Activated naive CD4-positive, alpha-beta T cell treated with anti-CD3 and anti-CD28 coated beads for 36 hours (primary cell): ENCODE results near the gene MLLT10. TPM values are rescaled to one million over a fixed set of nuclear protein-coding genes. Genes with fewer than 3 reads are reported as not detected.
"Not testable (repeated sequence)": the region's sequence is repeated elsewhere in the genome, so short reads cannot be mapped to it uniquely, and the experiment has no call there.

Experiments used
- CTCF ChIA-PET: fragments of 350-600 bp; sonication (Branson Sonifier 250); formaldehyde crosslinking; loops from one replicate; lab custom pipeline; 2021; ENCODE audit warnings: antibody characterized with exemption; lab: Charles Lee
- DNase-seq: peaks from one replicate; pipeline ENCODE4 v3.0.0-alpha.2; 2020
- H3K27ac Mint-ChIP-seq: one replicate; pipeline ENCODE4 v1.8.0; 2021; ENCODE audit warnings: mild to moderate bottlenecking, mixed read lengths
- H3K27me3 Mint-ChIP-seq: one replicate; pipeline ENCODE4 v1.8.0; 2021; ENCODE audit warnings: low read depth, mixed read lengths
- H3K36me3 Mint-ChIP-seq: one replicate; pipeline ENCODE4 v1.8.0; 2021; ENCODE audit warnings: low read depth, mixed read lengths
- H3K4me1 Mint-ChIP-seq: one replicate; pipeline ENCODE4 v1.8.0; 2021; ENCODE audit warnings: low read depth, mixed read lengths
- H3K4me3 Mint-ChIP-seq: one replicate; pipeline ENCODE4 v1.8.0; 2021; ENCODE audit warnings: mild to moderate bottlenecking, moderate library complexity, mixed read lengths
- H3K9me3 Mint-ChIP-seq: one replicate; pipeline ENCODE4 v1.8.0; 2021; ENCODE audit warnings: mixed read lengths
- intact Hi-C: fragments of 100-400 bp; cut with micrococcal nuclease; formaldehyde crosslinking; loops from one replicate; pipeline ENCODE4 v1.15.1; 2023
- total RNA-seq, 2 experiments: library from RNA; stranded (reverse); gene quantifications; one replicate each; pipeline ENCODE4 v1.2.3, GENCODE V29; 2021

The MLLT10 gene
- total RNA-seq, 2 experiments from 2014 or later = 23.0 to 23.7 TPM

DNA sequence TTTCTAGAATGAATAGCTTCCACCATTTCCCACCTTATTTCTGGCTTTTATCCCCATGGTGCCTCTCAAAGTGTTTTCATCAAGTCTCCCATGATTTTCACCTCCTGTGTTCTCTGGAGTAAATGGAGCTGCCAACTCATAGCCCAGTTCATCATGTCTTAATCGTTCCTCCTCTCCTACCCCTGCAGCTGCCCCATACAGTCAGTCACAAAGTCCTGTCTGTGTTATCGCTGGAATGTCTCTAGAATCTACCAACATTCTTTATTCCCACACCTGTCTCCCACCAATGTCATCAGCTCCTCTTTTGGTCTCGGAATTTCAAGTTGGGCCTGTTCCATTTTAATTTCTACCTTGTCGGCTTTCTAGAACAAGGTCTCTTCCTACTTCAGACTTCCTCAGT, 178.9 kb downstream of the MLLT10 start:
- no peaks in the 10 kb centered on the region for H3K9me3 Mint-ChIP-seq
- H3K27ac Mint-ChIP-seq = no peak overlapping the region
- peaks cover 10% of the 10 kb centered on the region for H3K4me1 Mint-ChIP-seq
- DNase-seq = no peak
- H3K27me3 Mint-ChIP-seq = no peaks in the 10 kb centered on the region
- H3K36me3 Mint-ChIP-seq = peaks cover 27% of the 10 kb centered on the region
- CTCF ChIA-PET = interaction anchor here (0.5 to 0.6 kb wide), 2 partner anchors 240 to 1815 kb away, joined by 3 to 4 read pairs; no protein-coding TSS in a partner anchor
- intact Hi-C loops = no loop called here
- no peak overlapping the region for H3K4me3 Mint-ChIP-seq

DNA sequence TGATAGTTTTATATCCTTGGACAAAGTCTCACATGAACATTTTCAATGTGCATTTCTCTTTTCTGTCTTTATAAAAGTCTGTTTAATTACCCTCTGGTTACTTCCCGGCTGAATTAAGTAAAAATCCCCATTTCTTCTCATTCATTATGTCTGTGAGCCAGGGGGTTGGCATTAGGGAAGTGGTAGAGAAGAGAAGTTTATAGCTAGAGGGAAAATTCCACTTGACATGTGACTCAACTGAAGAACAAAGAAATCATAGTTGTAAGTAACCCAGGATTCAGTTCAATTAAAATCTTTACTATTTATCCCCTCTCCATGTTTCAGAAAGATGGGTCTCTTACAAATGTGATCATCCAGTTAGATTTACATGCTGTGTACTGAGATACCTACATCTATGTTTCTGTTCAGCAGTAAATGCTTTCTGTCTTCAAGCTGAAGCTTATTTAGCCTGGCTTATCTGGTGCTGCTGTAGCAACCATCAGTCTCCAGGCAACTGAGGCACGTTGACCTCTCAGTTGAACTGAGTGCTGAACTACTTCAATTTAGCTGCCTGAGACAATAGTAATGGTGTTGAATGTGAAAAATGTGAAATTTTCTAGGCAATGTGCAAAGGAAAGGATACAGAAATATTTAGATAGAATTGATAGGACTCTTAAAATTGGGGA, 181.6 kb downstream of the MLLT10 start:
- intact Hi-C loops = no loop called here
- Mint-ChIP-seq H3K4me1 (peaks cover 14% of the 10 kb centered on the region), H3K36me3 (peaks cover 17% of the 10 kb centered on the region), H3K4me3 (no peak overlapping the region), H3K27me3 (no peaks in the 10 kb centered on the region), H3K9me3 (no peaks in the 10 kb centered on the region), H3K27ac (no peak overlapping the region)
- CTCF ChIA-PET = interaction anchor here (0.6 kb wide), 1 partner anchor 521 kb away, joined by 3 read pairs; no protein-coding TSS in a partner anchor
- DNase-seq = no peak

DNA sequence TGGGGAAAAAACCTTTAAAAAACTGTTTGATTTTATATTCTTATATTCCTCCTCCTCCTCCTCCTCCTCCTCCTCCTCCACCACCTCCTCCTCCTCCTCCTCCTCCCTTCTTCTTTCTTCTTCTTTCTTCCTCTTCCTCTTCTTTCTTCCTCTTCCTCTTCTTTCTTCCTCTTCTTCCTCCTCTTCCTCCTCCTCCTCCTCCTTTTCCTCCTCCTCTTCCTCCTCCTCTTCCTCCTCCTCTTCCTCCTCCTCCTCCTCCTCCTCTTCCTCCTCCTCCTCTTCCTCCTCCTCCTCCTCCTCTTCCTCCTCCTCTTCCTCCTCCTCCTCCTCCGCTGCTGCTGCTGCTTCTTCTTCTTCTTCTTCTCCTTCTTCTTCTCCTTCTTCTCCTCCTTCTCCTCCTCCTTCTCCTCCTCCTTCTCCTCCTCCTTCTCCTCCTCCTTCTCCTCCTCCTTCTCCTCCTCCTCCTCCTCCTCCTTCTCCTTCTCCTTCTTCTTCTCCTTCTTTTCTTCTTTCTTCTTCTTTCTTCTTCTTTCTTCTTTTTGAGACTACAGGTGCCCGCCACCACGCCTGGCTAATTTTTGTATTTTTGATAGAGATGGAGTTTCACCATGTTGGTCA, 183.5 kb downstream of the MLLT10 start:
- H3K9me3 Mint-ChIP-seq, H3K4me3 Mint-ChIP-seq, H3K27ac Mint-ChIP-seq, CTCF ChIA-PET, DNase-seq, intact Hi-C loops, H3K27me3 Mint-ChIP-seq: not testable (repeated sequence)
- Mint-ChIP-seq H3K36me3 (peaks cover 17% of the 10 kb centered on the region), H3K4me1 (peaks cover 12% of the 10 kb centered on the region)

DNA sequence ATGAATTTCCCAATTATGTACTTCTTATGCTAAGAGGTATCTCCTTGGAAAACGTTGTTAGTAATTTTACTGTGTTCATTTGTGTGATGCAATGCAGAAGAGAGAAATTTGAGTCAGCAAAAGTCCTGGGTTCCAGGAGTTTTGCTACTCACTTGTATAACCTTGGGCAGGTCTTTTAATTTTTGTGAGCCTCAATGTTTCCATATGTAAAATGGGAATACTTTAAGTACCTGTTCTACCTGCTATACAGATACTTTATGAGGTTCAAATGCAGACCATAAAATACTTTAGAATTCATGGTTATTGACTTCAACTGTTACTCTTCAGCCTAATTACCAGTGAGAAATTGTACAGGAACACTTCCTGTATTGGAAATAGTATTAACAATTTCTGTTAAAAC, 185.5 kb downstream of the MLLT10 start:
- Mint-ChIP-seq H3K27ac (no peak overlapping the region), H3K36me3 (peaks cover 12% of the 10 kb centered on the region), H3K4me3 (no peak overlapping the region), H3K4me1 (peaks cover 18% of the 10 kb centered on the region), H3K27me3 (no peaks in the 10 kb centered on the region), H3K9me3 (no peaks in the 10 kb centered on the region)
- DNase-seq = no peak
- intact Hi-C loops = no loop called here
- CTCF ChIA-PET = no interaction called here

DNA sequence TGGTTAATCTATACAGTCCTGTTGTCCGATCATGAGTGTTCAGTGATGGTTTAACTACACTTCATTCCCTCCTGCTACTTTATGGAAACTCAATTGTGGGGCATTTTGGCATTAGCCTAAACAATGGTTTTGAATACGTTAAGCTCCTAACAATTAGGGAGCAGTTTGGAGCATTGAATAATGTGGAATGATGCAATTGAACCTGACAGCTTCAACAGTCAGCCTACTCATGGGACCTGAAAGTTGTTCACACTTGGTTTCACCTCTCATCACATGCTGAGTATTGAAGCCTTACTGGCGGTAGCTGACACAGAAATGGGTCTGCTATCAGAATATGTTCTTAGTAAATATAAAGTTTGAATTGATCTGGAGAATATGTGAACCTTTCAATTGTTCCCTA, 186.1 kb downstream of the MLLT10 start:
- intact Hi-C loops = loop anchor here (10.0 kb wide), 1 partner anchor 505 kb away; no protein-coding TSS in a partner anchor
- Mint-ChIP-seq H3K27ac (no peak overlapping the region), H3K27me3 (no peaks in the 10 kb centered on the region), H3K9me3 (no peaks in the 10 kb centered on the region), H3K36me3 (peaks cover 8% of the 10 kb centered on the region), H3K4me1 (peaks cover 22% of the 10 kb centered on the region), H3K4me3 (no peak overlapping the region)
- CTCF ChIA-PET = interaction anchor here (0.5 to 0.6 kb wide), 2 partner anchors 113 to 1266 kb away, joined by 4 read pairs; no protein-coding TSS in a partner anchor
- no peak for DNase-seq

DNA sequence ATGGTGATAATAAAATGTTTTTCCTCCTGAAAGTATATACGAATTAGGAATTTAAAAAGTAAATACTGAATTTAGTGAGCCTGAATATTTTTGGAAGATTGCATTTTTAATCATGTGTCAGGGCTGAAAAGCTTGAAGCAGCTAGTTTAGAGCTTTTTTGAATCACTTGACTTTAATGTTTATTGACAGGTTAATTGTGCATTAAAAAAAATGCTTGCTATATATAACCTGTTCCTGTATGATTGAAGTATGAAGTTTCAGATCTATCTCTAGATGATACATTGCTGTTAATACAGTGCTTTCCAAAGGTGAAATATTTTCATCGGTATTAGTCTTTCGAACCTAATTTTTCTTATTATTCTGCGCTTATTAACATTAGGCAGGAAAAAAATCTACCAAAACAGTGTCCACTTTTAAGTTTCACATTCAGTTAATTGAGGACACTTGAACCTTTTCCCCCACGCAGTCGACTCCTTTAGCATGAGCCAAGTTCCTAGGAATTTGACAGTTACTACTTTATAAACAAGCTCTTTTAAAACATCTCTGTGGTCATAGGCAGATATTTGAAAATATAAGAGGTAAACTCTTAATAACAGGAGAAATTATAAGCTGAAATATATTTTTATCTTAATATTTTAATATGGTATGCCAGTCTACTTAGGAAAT, 187.1 kb downstream of the MLLT10 start:
- DNase-seq = no peak
- intact Hi-C loops = loop anchor here (10.0 kb wide), 1 partner anchor 504 kb away; no protein-coding TSS in a partner anchor
- no peaks in the 10 kb centered on the region for H3K9me3 Mint-ChIP-seq
- peaks cover 4% of the 10 kb centered on the region for H3K36me3 Mint-ChIP-seq
- no peak overlapping the region for H3K27ac Mint-ChIP-seq
- no peak overlapping the region for H3K4me3 Mint-ChIP-seq
- no peaks in the 10 kb centered on the region for H3K27me3 Mint-ChIP-seq
- CTCF ChIA-PET = interaction anchor here (0.6 kb wide), 2 partner anchors 61 to 1265 kb away, joined by 4 read pairs; no protein-coding TSS in a partner anchor
- H3K4me1 Mint-ChIP-seq = peaks cover 22% of the 10 kb centered on the region

DNA sequence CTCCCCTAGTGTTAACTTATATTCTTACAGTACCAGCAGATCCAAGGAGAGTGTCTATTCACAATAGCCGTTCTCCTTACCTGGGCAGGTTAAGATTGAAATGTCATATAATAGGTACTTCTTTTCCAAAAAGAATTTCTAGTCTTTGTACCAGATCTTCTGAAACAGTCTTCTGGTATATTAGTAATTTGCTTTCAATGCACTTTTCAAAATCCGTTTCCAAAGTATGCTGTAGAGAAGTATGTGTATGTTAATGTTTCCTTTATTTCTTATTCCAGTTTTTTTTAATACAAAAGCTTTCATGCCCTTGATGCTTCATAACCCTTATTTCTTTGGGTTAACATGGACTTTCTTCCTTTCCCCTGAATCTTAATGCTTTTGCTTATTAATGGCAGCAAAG, 188.2 kb downstream of the MLLT10 start:
- H3K4me1 Mint-ChIP-seq = peaks cover 26% of the 10 kb centered on the region
- no peaks in the 10 kb centered on the region for H3K9me3 Mint-ChIP-seq
- H3K4me3 Mint-ChIP-seq = no peak overlapping the region
- CTCF ChIA-PET = no interaction called here
- no peak overlapping the region for H3K27ac Mint-ChIP-seq
- intact Hi-C loops = loop anchor here (10.0 kb wide), 1 partner anchor 503 kb away; no protein-coding TSS in a partner anchor
- peaks cover 7% of the 10 kb centered on the region for H3K36me3 Mint-ChIP-seq
- H3K27me3 Mint-ChIP-seq = no peaks in the 10 kb centered on the region
- DNase-seq = no peak

DNA sequence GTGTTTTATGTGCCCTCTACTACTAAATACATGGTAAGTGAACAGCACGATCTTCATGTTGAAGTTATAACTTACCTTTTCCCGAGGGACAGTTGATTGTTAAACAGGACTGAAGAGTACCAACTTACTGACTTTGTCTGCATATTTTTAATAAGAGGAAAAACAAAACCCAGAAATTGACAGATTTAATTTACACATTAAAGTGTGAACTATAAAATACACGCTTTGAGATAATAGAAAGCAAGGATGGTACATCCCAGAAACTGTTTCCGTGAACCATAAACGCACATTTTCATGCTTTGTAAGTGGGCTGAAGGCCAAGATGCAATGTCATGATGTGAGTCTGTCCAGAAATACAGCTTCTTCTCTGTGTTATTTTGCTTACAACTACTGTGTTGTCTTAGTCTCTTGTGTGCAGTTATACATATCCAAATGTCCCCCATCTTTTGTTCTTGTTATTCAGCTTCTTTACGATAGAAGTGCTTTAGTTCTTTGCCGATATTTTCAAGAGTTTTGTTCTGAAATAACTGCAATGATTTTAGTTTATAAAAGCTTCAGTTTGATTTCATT, 190.1 kb downstream of the MLLT10 start:
- CTCF ChIA-PET = interaction anchor here (0.6 to 1.6 kb wide), 3 partner anchors 8 to 227 kb away, joined by 3 to 4 read pairs (median 4); no protein-coding TSS in a partner anchor
- Mint-ChIP-seq H3K27ac (no peak overlapping the region), H3K4me3 (no peak overlapping the region), H3K27me3 (no peaks in the 10 kb centered on the region), H3K9me3 (no peaks in the 10 kb centered on the region), H3K36me3 (peaks cover 15% of the 10 kb centered on the region), H3K4me1 (peaks cover 33% of the 10 kb centered on the region)
- intact Hi-C loops = loop anchor here (10.0 kb wide), 1 partner anchor 501 kb away; no protein-coding TSS in a partner anchor
- no peak for DNase-seq

DNA sequence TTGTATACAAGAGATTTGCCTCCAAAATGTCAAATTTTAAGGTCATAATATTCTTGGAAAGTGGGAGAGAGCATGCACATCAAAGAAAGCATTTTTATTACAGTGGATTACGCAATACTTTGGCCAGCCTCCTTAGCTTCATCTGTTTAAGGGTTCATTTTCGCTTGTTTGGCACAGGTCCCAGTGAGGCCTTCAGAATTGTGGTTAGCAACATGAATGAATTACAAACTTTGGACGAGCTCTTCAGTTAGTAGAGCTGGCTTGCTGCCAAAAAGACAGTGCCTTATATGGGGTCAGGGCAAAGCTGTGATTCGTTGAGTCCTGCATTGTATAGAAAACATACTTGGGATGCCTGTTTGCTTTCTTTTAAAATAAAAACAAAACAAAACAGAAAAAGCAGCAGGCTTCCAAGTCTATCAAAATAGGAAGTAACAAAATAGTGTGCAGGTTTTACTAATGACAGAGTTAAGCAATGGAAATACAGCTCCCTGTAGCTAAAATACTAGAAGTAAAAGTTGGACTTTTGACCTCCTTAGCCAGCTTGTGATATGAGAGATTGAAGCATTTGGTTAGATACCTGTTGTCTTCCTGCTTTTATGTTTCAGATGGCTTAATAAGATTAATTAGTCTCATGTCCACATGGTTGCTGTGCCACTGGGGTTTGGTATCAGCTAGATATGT, 190.8 kb downstream of the MLLT10 start:
- DNase-seq = peak; percentile 72
- Mint-ChIP-seq H3K4me3 (no peak overlapping the region), H3K36me3 (peaks cover 15% of the 10 kb centered on the region), H3K27ac (no peak overlapping the region), H3K9me3 (no peaks in the 10 kb centered on the region), H3K4me1 (peaks cover 27% of the 10 kb centered on the region), H3K27me3 (no peaks in the 10 kb centered on the region)
- CTCF ChIA-PET = interaction anchor here (0.6 to 1.6 kb wide), 4 partner anchors 228 to 335 kb away, joined by 3 to 5 read pairs (median 4); no protein-coding TSS in a partner anchor
- intact Hi-C loops = loop anchor here (5.0 to 10.0 kb wide), 4 partner anchors 143 to 500 kb away; no protein-coding TSS in a partner anchor

DNA sequence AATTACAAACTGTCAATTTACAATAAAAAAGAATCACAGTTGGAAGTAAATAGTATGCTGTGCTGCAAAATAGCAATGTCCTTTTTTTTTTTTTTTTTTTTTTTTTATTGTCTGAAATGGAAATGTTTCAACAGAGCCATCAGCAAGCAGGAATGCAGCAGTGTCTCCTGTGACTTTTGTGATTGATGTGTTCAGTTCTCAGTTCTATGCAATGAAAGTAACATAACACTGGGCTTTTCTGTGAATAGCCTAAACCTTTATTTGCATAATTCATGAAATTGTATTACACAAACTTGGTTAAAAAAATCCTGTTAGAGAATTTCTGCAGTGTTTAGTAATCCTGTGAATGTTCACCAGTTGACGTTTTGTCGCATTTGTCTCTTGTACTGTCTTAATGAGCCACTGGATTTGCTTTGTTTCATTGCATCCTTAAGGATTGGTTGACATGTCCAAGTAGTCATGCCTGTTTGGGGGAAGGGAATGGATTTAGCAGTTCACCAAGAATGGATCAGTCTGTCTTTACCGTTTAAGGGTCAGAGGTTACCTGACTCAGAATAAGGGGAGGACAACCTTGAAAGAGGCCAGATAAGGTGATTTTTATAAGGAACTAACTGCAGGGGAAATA, 192.7 kb downstream of the MLLT10 start:
- no peak overlapping the region for H3K4me3 Mint-ChIP-seq
- no peak for DNase-seq
- H3K27me3 Mint-ChIP-seq = no peaks in the 10 kb centered on the region
- CTCF ChIA-PET = no interaction called here
- H3K27ac Mint-ChIP-seq = no peak overlapping the region
- intact Hi-C loops = loop anchor here (5.0 to 10.0 kb wide), 4 partner anchors 144 to 498 kb away; no protein-coding TSS in a partner anchor
- peaks cover 24% of the 10 kb centered on the region for H3K4me1 Mint-ChIP-seq
- H3K9me3 Mint-ChIP-seq = no peaks in the 10 kb centered on the region
- H3K36me3 Mint-ChIP-seq = peaks cover 15% of the 10 kb centered on the region

DNA sequence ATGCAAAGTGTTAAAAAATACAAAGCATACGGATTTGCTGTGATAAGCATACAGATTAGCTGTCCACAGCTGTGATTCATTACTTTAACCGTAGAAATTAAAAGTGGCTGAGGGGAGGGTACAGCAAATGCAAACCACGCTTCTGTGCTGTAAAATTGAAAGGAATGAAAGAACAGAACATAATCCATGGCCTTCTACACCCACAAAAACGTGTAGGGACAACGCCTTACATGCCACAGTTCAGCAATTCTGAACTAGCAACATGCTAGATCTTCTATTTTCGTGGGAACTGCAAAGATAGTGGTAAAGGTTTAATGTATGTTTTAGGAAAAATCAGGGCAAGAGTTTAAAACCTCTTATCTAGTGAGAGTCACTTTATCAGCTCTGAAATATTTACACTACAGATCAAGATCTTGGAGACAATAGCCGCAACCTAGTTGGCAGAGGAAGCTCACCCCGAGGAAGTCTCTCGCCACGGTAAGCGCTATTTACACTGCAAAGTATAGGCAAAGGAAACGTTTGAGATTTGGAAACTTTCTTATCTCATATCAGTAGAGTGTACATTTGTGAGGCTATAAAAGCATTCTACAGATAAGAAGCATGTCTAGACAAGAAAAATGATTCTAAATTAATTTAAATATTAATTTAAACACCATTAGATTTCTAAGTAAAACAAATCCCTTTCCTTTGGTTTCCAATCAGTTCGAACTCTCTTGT, 193.6 kb downstream of the MLLT10 start:
- H3K36me3 Mint-ChIP-seq = peaks cover 15% of the 10 kb centered on the region
- no peak for DNase-seq
- H3K4me3 Mint-ChIP-seq = no peak overlapping the region
- no peaks in the 10 kb centered on the region for H3K27me3 Mint-ChIP-seq
- no peak overlapping the region for H3K27ac Mint-ChIP-seq
- peaks cover 26% of the 10 kb centered on the region for H3K4me1 Mint-ChIP-seq
- intact Hi-C loops = loop anchor here (5.0 to 10.0 kb wide), 4 partner anchors 145 to 497 kb away; no protein-coding TSS in a partner anchor
- no peaks in the 10 kb centered on the region for H3K9me3 Mint-ChIP-seq
- CTCF ChIA-PET = no interaction called here
